K562 (cell line): ENCODE results near the gene TMEM170A. TPM values are rescaled to one million over a fixed set of nuclear protein-coding genes. Genes with fewer than 3 reads are reported as not detected.

Source experiments
- BCOR ChIP-seq: fragments of 450-650 bp; IDR thresholded peaks from 2 replicates; pipeline ENCODE4 v1.6.1; 2016
- CTCFL ChIP-seq: IDR thresholded peaks from 2 replicates; pipeline ENCODE4 v1.6.1; 2011; ENCODE audit warnings: borderline replicate concordance, low read depth, mild to moderate bottlenecking, moderate library complexity, low read length; ENCODE audit not compliant: insufficient read depth, poor library complexity, severe bottlenecking
- E2F8 ChIP-seq: fragments of 450-650 bp; IDR thresholded peaks from 2 replicates; pipeline ENCODE4 v1.7.1; 2018; ENCODE audit warnings: mild to moderate bottlenecking, low read depth; ENCODE audit not compliant: partially characterized antibody
- KDM2B ChIP-seq: fragments of 250-450 bp; sonication (Bioruptor Pico); IDR thresholded peaks from 2 replicates; pipeline ENCODE4 v1.8.0; 2021; ENCODE audit warnings: mild to moderate bottlenecking, moderate library complexity
- MAX ChIP-seq: sonication (generic); formaldehyde crosslinking; IDR thresholded peaks from 2 replicates; pipeline ENCODE4 v1.9.0; 2022; ENCODE audit warnings: mild to moderate bottlenecking, missing genetic modification reagents
- PHF20 ChIP-seq: fragments of 450-650 bp; IDR thresholded peaks from 2 replicates; pipeline ENCODE4 v1.6.1; 2018; ENCODE audit not compliant: partially characterized antibody
- TFAP4 ChIP-seq: sonication (generic); formaldehyde crosslinking; IDR thresholded peaks from 2 replicates; pipeline ENCODE4 v1.8.0; 2022; ENCODE audit warnings: missing genetic modification reagents, mild to moderate bottlenecking, moderate library complexity, borderline replicate concordance
- ZBTB40 ChIP-seq, 2 experiments: fragments of 450-650 bp in 1 of 2; sonication (generic) in 1 of 2; formaldehyde crosslinking in 1 of 2; IDR thresholded peaks; 2 replicates each; pipeline versions ENCODE4 v1.7.1 to v1.9.0; 2016 to 2022; ENCODE audit warnings: inconsistent platforms in 1 of 2, mild to moderate bottlenecking in 1 of 2, missing genetic modification reagents in 1 of 2
- ZBTB8A ChIP-seq: fragments of 450-650 bp; IDR thresholded peaks from 2 replicates; pipeline ENCODE4 v1.6.1; 2018; ENCODE audit warnings: mild to moderate bottlenecking, moderate library complexity; ENCODE audit not compliant: partially characterized antibody
- ZFX ChIP-seq: sonication (generic); formaldehyde crosslinking; IDR thresholded peaks from 2 replicates; pipeline ENCODE4 v1.8.0; 2022; ENCODE audit warnings: mild to moderate bottlenecking, missing genetic modification reagents, moderate library complexity
- polyA plus RNA-seq, 8 experiments: library from polyadenylated mRNA; depleted of rRNA in 4 of 8; stranded (reverse) in 5 of 8; unstranded in 3 of 8; fragments of >200 nt; fragmentation: Nextera tagmentation in 2 of 8; fragmentation: Illumina TruSeq in 1 of 8; extraction: Ambion mirVana in 2 of 8; extraction: Trizol in 1 of 8; gene quantifications; 2 replicates each; pipeline versions ENCODE4 v1.2.1 to v1.2.3, GENCODE V29; 2011 to 2014; ENCODE audit warnings: inconsistent platforms in 1 of 8, missing spikeins in 1 of 8
- total RNA-seq, 7 experiments: library from RNA; depleted of rRNA in 6 of 7; stranded (reverse); fragments of >200 nt in 6 of 7; fragmentation: Illumina TruSeq in 2 of 7; extraction: Trizol in 2 of 7; gene quantifications; 2 replicates each; pipeline versions ENCODE4 v1.2.1 to v1.2.3, GENCODE V29; 2011 to 2021; ENCODE audit warnings: low replicate concordance in 1 of 7

Gene TMEM170A
- total and polyA plus RNA-seq, 9 of the 15 experiments (the other 6 are each of a cell fraction or from before 2014, with no cell fraction given): 6.1 to 30.2 (median 15.0) TPM

- TF ChIP-seq CTCFL: peak; percentile 96
- peak; percentile 91 for TF ChIP-seq TFAP4 (CRISPR knock-in tag)
- TF ChIP-seq ZFX (CRISPR knock-in tag): peak; percentile 80
- peak; percentile 84 for TF ChIP-seq E2F8
- TF ChIP-seq BCOR: no peak
- peak; percentile 71 for TF ChIP-seq MAX (CRISPR knock-in tag)
- 0 out of 2 replicates have a peak, but pooled peaks have one; percentile 24 for TF ChIP-seq ZBTB40 (IDR thresholded peaks at IDR 0.05)
- TF ChIP-seq ZBTB40 (CRISPR knock-in tag; IDR thresholded peaks at IDR 0.05): no peak
- peak; percentile 61 for TF ChIP-seq PHF20
- no peak for TF ChIP-seq ZBTB8A
- TF ChIP-seq KDM2B (CRISPR knock-in tag): 0 out of 2 replicates have a peak, but pooled peaks have one; percentile 51
Measured at GRCh38 chr16:75464122-75464918, at the start of gene TMEM170A (continued).
